Neural progenitor cell (in vitro differentiated cells): ENCODE results near the gene AIF1.

ENCODE experiments used
- EZH2phosphoT487 ChIP-seq: fragments of 200-600 bp; sonication (generic); IDR thresholded peaks from 2 replicates; pipeline ENCODE4 v1.6.1; 2017; ENCODE audit warnings: antibody characterized with exemption
- TF ChIP-seq, protein P1 (sequence below): fragments of 200-600 bp; sonication (generic); IDR thresholded peaks from 2 replicates; pipeline ENCODE4 v1.5.1; 2017; ENCODE audit warnings: antibody characterized with exemption, mild to moderate bottlenecking

DNA sequence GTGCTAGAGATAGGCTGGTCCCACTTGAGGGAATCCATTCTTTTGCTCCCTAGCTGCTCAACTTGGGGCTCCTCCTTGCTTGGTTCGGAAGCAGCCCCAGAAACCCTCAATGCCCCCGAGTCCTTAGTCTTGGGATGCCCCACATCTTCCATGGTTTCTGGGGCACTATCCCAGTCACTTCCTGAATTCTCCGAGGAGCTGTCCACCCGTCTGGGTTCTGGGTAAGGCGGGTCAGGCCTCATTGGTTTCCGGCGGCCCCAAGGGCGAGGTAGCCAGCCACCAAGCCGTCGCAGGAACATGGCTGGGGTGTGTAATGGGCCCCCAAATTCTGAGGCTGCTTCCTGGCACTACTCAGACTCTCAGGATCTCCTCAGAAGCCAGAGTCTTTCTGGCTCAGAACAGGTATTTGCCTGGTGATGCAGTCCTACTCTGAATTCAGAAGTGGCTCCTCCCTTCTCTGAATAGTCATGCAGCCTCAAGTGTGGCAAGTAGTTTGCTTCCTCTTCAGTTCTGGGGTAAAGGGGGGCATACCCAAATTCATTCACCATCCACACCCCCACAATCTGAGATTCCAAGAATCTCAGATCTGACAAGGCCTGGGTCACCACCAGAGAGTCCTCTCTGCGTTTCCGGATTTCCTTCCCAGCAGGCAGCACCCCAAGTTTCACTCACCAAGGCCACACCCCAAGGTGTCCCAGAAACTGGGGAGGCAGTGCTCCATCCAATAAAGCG, 44.8 kb downstream of the AIF1 start:
- TF ChIP-seq, protein P1, sequence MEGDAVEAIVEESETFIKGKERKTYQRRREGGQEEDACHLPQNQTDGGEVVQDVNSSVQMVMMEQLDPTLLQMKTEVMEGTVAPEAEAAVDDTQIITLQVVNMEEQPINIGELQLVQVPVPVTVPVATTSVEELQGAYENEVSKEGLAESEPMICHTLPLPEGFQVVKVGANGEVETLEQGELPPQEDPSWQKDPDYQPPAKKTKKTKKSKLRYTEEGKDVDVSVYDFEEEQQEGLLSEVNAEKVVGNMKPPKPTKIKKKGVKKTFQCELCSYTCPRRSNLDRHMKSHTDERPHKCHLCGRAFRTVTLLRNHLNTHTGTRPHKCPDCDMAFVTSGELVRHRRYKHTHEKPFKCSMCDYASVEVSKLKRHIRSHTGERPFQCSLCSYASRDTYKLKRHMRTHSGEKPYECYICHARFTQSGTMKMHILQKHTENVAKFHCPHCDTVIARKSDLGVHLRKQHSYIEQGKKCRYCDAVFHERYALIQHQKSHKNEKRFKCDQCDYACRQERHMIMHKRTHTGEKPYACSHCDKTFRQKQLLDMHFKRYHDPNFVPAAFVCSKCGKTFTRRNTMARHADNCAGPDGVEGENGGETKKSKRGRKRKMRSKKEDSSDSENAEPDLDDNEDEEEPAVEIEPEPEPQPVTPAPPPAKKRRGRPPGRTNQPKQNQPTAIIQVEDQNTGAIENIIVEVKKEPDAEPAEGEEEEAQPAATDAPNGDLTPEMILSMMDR, result no peak
- TF ChIP-seq EZH2phosphoT487, result no peak
